GM12892 (cell line): ENCODE measurements around the gene NAV3.

ENCODE experiments used
- DNase-seq: peaks from one replicate; pipeline ENCODE4 v3.0.0; 2011; ENCODE audit not compliant: insufficient read length
- FAIRE-seq: peaks from 2 replicates; lab custom pipeline; 2011; peaks lifted over from hg19 to GRCh38; lab: Jason Lieb, UNC
- POLR2A ChIP-seq: IDR thresholded peaks from 2 replicates; pipeline ENCODE4 v1.6.1; 2011; ENCODE audit warnings: low read depth, low read length, control low read depth
- POLR2AphosphoS5 ChIP-seq: IDR thresholded peaks from 2 replicates; pipeline ENCODE4 v1.6.1; 2011; ENCODE audit warnings: low read depth, low read length, control low read depth
- TAF1 ChIP-seq: IDR thresholded peaks from 2 replicates; pipeline ENCODE4 v1.6.1; 2011; ENCODE audit warnings: low read depth, mild to moderate bottlenecking, control low read depth, low read length, borderline replicate concordance

The NAV3 gene

GRCh38 chr12:77940567-77940966 is 109.9 kb downstream of the NAV3 start:
- FAIRE-seq: no peak
- TF ChIP-seq TAF1 (no peak), POLR2A (no peak), POLR2AphosphoS5 (no peak)
- DNase-seq: no peak

- DNase-seq (no peak), FAIRE-seq (no peak)
- no peak for TF ChIP-seq POLR2A
Measured at GRCh38 chr12:77941401-77941800, 110.7 kb downstream of the NAV3 start.

DNA sequence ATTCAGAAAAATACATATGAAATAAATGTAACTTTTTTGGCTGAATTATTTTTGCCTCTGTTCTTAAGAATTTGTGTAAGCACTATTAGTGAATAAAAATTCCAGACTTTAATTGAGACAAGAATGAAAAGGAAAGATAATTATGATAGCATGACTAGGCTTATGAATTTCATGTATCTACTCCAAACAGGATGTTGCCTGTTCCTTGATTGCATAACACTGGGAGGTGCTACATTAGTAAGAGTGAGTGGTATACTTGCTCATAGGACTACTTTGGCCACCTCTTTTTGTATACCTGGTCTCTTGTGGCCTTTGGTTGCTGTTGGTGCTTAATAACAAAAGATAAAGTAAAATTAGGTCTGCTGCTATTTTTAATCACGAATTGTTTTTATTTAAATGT is 112.8 kb downstream of the NAV3 start:
- FAIRE-seq (no peak), DNase-seq (no peak)
- TF ChIP-seq TAF1 (no peak), POLR2AphosphoS5 (no peak), POLR2A (no peak)

DNA sequence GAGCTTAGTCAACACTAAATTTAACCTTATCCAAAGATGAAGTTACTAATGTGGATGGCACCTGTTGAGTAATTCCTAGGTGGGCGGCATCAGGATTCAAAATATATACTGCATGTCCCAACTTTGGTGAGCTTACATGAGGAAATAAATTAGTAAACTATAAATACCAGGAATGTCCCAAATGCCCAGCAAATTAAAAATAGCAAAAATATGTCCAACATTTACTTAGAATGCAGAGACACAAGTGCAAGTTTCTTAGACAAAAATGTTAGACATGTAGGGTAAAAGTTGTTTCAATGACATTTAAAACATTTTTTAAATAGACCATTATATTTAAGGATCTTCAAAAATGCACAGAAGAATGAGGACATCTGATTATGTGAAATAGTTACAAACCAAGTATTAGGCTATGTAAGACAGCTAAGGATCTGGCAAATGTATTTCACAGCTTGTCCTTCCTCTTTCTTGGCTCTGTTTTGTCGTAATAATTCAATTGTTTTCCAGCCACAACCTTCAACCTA is 115.9 kb downstream of the NAV3 start:
- DNase-seq (no peak), FAIRE-seq (no peak)
- TF ChIP-seq TAF1 (no peak), POLR2AphosphoS5 (no peak), POLR2A (no peak)

GRCh38 chr12:77947330-77947729 is 116.6 kb downstream of the NAV3 start:
- TF ChIP-seq POLR2A: no peak
- TF ChIP-seq POLR2AphosphoS5: no peak
- no peak for TF ChIP-seq TAF1
- FAIRE-seq: no peak
- DNase-seq: no peak

DNA sequence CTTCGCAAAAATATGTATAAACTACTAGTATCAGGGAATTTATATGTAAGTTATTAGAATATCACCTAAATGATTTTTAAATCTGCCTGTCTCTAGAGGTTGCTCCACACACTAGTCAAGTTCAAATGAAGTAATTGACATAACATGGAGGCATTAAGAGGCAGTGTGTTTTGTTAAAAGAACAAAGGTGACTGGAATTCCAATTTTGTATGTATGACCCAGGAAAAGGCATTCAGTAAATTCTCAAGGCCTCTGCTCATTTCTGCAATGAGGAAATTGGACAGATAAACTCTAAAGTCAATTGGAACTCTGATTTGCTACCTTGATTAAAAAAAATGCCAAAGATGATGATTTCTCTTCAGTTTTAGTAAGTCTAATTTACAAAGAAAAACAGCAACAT is 117.1 kb downstream of the NAV3 start:
- DNase-seq: no peak
- FAIRE-seq: no peak
- TF ChIP-seq POLR2AphosphoS5: no peak

DNA sequence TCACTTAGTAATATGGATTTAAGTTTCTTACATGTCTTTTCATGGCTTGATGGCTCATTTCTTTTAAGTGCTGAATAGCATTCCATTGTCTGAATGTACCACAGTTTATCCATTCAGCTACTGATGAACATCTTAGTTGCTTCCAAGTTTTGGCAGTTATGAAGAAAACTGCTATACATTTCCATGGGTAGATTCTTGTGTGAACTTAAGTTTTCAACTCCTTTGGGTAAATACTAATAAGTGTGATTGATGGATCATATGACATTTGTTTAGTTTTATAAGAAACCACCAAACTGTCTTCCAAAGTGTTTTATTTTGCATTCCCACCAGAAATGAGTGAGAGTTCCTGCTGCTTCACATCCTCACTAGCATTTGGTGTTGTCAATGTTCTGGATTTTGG is 119.2 kb downstream of the NAV3 start:
- no peak for FAIRE-seq

DNA sequence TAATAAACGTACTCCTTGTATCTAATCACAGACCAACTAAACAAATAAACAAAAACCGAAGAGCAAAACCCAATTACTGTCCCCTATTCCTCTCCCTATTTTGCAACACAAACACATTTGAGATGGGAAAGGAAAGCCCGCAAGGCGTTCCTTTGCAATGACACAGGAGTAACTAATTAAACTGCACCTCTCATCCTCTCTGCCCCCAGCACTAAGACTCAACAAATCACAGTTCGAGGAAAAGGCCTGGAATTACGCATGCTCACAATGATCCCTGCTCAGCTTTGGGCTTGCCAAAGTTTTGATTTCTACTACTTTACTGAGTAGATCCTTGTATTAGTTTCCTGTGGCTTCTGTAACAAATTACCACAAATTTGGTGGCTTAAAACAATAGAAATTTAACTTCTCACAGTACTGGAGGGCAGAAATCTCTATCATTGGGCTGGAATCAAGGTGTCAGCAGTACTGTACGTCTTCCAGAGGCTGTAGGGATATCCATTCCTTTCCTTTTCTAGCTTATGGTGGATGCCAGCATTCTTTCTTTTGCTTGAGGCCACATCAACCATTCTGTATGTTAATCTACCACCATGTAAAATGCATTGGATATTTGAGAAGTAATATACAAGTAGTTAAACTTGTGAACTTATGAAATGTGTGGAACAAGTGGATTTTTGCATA is 123.0 kb downstream of the NAV3 start:
- FAIRE-seq: no peak
- TF ChIP-seq POLR2A: no peak
- TF ChIP-seq POLR2AphosphoS5: no peak
- no peak for TF ChIP-seq TAF1
- DNase-seq: no peak

More for the DNA sequence above, 119.2 kb downstream of the NAV3 start:
- no peak for DNase-seq
- TF ChIP-seq TAF1 (no peak), POLR2AphosphoS5 (no peak), POLR2A (no peak)

DNA sequence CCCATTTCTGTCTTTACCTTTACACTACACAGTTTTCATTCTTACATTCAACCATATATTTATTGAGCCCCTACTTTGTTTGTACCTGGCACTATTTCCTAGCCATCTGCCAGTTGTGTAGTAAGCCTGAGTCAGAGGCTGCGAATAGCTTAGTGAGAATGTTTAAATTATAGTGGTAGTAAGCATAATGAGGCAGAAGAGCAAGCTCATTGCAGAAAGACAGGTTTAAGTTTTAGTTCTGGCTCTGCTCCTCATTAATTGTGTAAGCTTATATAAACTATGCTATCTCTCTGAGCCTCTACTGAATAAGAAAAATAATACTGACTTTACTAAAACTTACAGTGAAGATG is 123.5 kb downstream of the NAV3 start:
- DNase-seq (no peak), FAIRE-seq (no peak)
- TF ChIP-seq POLR2A (no peak), TAF1 (no peak), POLR2AphosphoS5 (no peak)

DNA sequence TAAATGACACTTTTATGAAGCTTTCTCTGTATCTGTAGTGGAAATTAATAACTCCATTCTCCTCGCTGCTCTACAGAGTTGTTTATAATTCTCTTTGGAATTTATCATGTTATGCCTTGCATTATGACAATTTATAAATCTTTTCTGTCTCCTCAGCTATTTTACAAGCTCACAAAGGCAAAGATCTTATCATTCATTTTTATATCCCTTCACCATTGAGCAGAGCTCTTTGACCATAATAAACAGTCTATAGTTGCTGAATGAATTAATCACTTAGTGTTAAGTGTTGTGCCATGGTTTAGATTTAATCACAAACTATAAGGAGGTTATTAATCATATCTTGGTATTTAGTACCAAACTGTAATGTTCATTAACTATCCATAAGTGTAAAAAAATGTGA is 126.4 kb downstream of the NAV3 start:
- TF ChIP-seq POLR2A: no peak
- TF ChIP-seq POLR2AphosphoS5: no peak
- TF ChIP-seq TAF1: no peak
- FAIRE-seq (no peak), DNase-seq (no peak)

GRCh38 chr12:77963576-77964178 is 133.0 kb downstream of the NAV3 start:
- DNase-seq (no peak), FAIRE-seq (no peak)
- TF ChIP-seq TAF1: no peak
- no peak for TF ChIP-seq POLR2AphosphoS5

DNA sequence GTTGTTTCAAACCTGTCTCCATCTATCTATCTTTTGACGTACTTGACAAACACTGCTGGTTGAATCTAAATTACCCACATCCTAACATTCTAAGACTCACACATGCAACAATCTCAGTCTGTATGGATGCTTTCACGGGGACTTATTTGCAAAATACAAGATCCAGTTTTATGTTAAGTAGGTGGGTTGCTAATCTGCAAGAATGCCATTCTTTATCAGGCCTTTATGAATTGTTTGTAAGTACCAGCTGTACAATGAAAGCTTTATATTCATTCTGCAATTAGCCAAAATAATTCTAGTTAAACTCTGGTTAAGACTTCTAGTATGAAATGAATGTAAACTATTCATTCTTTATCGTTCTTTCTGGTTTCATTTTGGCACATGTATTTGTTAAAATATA is 135.1 kb downstream of the NAV3 start:
- DNase-seq (no peak), FAIRE-seq (no peak)
- TF ChIP-seq POLR2A (no peak), TAF1 (no peak), POLR2AphosphoS5 (no peak)
